ENCODE data around the gene SERAC1. TPM values are rescaled to one million over a fixed set of nuclear protein-coding genes. Genes with fewer than 3 reads are reported as not detected.

The SERAC1 gene
- polyA plus RNA-seq, 1 of the 3 experiments (the other 2 are of a cell fraction) = 5.6 TPM

DNA sequence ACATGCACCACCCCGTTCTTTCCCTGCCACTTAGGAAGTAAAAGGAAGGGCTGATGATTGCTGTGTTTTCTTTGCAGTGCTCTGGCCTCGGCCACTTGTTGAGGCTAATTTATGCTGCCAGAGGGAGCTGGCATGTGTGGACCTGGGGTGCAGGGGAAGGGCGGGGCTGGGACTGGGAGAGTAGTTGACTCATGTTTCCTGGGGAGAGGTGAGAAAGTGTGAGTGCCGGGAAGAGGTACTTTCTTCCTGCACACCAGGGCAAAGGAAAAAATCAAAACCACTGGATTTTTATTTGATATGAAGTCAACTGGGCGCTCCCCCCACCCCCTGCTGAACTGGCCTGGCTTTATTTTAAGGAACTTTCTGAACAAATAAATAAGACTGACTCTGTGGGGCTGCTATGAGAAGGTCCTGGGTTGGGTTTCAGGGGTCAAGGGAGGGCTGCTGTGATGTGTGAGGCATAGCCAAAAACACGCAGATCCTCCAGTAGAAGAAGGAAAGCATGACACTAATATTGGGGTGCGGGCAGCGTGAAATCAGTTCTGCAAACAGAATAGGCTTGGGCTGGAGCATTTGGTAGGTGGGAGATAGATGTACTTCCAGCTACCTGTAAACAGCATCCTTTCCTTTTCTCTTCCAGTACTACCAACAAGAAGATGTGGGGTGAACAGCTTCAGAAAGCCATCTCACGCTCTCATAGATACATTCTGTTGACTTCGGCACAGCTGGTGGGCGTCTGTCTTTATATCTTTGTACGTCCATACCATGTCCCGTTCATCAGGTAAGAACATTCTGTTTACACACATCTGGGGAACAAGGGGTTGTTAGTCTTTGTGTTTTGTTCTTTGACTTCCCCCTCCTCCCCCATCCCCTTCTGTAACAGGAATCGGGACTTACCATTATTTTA lies 98.9 kb downstream of the SERAC1 start (continued):
- TF ChIP-seq, protein P1, sequence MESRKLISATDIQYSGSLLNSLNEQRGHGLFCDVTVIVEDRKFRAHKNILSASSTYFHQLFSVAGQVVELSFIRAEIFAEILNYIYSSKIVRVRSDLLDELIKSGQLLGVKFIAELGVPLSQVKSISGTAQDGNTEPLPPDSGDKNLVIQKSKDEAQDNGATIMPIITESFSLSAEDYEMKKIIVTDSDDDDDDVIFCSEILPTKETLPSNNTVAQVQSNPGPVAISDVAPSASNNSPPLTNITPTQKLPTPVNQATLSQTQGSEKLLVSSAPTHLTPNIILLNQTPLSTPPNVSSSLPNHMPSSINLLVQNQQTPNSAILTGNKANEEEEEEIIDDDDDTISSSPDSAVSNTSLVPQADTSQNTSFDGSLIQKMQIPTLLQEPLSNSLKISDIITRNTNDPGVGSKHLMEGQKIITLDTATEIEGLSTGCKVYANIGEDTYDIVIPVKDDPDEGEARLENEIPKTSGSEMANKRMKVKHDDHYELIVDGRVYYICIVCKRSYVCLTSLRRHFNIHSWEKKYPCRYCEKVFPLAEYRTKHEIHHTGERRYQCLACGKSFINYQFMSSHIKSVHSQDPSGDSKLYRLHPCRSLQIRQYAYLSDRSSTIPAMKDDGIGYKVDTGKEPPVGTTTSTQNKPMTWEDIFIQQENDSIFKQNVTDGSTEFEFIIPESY (IDR thresholded peaks at IDR 0.05; ENCODE audit: borderline replicate concordance, low read depth) = no peak
- TF ChIP-seq MXI1 (IDR thresholded peaks at IDR 0.05; ENCODE audit: low read depth, low read length) (no peak), TCF12 (IDR thresholded peaks at IDR 0.05) (peak; percentile 68), YY1 (IDR thresholded peaks at IDR 0.05; ENCODE audit: low read depth) (no peak), JUND (IDR thresholded peaks at IDR 0.05) (peak; percentile 40; the same call in 1 of the 2 replicates), REST (IDR thresholded peaks at IDR 0.05; ENCODE audit: low read depth, low read length) (0 out of 2 replicates have a peak, but pooled peaks have one; percentile 21)
- TF ChIP-seq, protein P2, sequence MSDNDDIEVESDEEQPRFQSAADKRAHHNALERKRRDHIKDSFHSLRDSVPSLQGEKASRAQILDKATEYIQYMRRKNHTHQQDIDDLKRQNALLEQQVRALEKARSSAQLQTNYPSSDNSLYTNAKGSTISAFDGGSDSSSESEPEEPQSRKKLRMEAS (IDR thresholded peaks at IDR 0.05; ENCODE audit: low read depth) = peak; percentile 75
- TF ChIP-seq, protein P3, sequence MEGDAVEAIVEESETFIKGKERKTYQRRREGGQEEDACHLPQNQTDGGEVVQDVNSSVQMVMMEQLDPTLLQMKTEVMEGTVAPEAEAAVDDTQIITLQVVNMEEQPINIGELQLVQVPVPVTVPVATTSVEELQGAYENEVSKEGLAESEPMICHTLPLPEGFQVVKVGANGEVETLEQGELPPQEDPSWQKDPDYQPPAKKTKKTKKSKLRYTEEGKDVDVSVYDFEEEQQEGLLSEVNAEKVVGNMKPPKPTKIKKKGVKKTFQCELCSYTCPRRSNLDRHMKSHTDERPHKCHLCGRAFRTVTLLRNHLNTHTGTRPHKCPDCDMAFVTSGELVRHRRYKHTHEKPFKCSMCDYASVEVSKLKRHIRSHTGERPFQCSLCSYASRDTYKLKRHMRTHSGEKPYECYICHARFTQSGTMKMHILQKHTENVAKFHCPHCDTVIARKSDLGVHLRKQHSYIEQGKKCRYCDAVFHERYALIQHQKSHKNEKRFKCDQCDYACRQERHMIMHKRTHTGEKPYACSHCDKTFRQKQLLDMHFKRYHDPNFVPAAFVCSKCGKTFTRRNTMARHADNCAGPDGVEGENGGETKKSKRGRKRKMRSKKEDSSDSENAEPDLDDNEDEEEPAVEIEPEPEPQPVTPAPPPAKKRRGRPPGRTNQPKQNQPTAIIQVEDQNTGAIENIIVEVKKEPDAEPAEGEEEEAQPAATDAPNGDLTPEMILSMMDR (IDR thresholded peaks at IDR 0.05) = no peak

DNA sequence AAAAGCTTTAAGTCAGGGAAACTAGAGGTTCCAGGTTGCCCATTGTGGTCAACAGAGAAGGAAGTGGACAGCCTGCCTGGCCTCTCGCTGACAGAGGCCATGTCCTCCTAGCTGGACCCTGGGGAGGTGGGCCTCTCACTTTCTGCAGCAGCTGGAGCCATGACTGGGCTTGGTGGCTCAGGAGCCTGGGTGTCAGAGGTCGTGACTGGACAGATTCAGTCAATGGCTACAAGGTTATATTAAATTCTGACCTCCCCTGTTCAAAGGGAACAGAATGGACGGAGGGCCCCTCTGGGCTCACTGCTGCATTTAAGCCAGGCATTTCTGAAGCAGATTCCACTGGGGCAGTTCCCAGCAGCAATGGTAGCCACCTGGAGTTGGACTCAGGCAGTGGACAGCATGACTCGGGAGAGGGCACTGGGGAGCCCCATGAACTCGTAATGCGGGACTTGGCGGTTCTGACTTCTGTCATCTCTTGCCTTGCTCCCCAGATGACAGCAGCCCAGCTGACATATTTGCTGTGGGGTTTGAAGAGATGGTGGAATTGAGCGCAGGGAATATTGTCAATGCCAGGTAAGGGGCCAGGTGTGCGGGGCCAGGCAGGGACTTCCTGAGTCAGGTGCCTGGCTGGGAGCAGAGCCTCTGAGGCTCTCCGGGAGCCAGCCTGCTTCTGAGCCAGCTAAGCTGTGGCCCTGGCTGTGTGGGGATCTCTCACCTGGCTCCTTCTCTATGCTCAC lies 99.7 kb downstream of the SERAC1 start:
- POLR2A ChIA-PET = no interaction called here
- Histone ChIP-seq H3K79me2 (ENCODE audit: insufficient read depth) (peaks cover 10% of the 10 kb centered on the region), H3K4me1 (ENCODE audit: control insufficient read depth in 1 of 2, insufficient read depth in 2 of 2, low read depth in 1 of 2, low read length in 1 of 2) (peaks cover 5 to 30% of the 10 kb centered on the region in 2 experiments; a peak in 3 of 4 replicates)
- no peak for TF ChIP-seq EP300 (IDR thresholded peaks at IDR 0.05; ENCODE audit: borderline replicate concordance in 1 of 2, low read depth in 1 of 2, low read length in 1 of 2)
- TF ChIP-seq EZH2phosphoT487 (IDR thresholded peaks at IDR 0.05; ENCODE audit: borderline replicate concordance, low read depth) = no peak
- TF ChIP-seq, protein P3 (IDR thresholded peaks at IDR 0.05) = no peak
- TF ChIP-seq RCOR1 (IDR thresholded peaks at IDR 0.05; ENCODE audit: low read length) = no peak
- no peak for TF ChIP-seq NRF1 (IDR thresholded peaks at IDR 0.05; ENCODE audit: low read depth, low read length)
- TF ChIP-seq, protein P1 (IDR thresholded peaks at IDR 0.05; ENCODE audit: borderline replicate concordance, low read depth) = no peak
- no peak for TF ChIP-seq SMC3 (IDR thresholded peaks at IDR 0.05; ENCODE audit: low read depth, low read length)
- TF ChIP-seq MEF2A (IDR thresholded peaks at IDR 0.05; ENCODE audit: borderline replicate concordance, low read depth) = no peak

More for the DNA sequence above, 99.7 kb downstream of the SERAC1 start:
- CTCF ChIA-PET = interaction anchor here (1.8 to 5.8 kb wide), 2 partner anchors 86 to 312 kb away, joined by 4 to 69 read pairs; partner anchors contain the start of gene SYNJ2
- Histone ChIP-seq H3K9me2 (no peaks in the 10 kb centered on the region), H3F3A (replicated peaks; ENCODE audit: insufficient read depth) (peaks cover 34% of the 10 kb centered on the region), H2AFZ (ENCODE audit: low read depth) (no peak overlapping the region), H3K4me3 (ENCODE audit: low read depth in 2 of 2, low read length in 1 of 2) (no peak overlapping the region), H3K4me2 (peak overlapping the region; percentile 54), H3K27me3 (ENCODE audit: insufficient read depth) (no peaks in the 10 kb centered on the region), H3K9me3 (no peaks in the 10 kb centered on the region), H3K9ac (peak overlapping the region; percentile 36; the same call in 1 of the 2 replicates), H3K27ac (ENCODE audit: low read depth in 2 of 2, low read length in 1 of 2) (peak overlapping the region in 1 of 2 experiments; percentile 76; a peak in 2 of 4 replicates), H4K20me1 (ENCODE audit: insufficient read depth) (no peaks in the 10 kb centered on the region), H3K36me3 (replicated peaks in 1 of 2; ENCODE audit: control insufficient read depth in 1 of 2, insufficient read depth in 2 of 2, low read length in 1 of 2) (peaks cover 39 to 49% of the 10 kb centered on the region in 2 experiments)
- 86% methylated on average over 8 of the region's 10 CpGs for WGBS (ENCODE audit: low lambda C conversion rate)
- DNase-seq = no peak

All from SK-N-SH (cell line).